ENCODE data around the gene SLC16A5.
"Not testable (repeated sequence)": the region's sequence is repeated elsewhere in the genome, so short reads cannot be mapped to it uniquely, and the experiment has no call there.

The SLC16A5 gene

DNA sequence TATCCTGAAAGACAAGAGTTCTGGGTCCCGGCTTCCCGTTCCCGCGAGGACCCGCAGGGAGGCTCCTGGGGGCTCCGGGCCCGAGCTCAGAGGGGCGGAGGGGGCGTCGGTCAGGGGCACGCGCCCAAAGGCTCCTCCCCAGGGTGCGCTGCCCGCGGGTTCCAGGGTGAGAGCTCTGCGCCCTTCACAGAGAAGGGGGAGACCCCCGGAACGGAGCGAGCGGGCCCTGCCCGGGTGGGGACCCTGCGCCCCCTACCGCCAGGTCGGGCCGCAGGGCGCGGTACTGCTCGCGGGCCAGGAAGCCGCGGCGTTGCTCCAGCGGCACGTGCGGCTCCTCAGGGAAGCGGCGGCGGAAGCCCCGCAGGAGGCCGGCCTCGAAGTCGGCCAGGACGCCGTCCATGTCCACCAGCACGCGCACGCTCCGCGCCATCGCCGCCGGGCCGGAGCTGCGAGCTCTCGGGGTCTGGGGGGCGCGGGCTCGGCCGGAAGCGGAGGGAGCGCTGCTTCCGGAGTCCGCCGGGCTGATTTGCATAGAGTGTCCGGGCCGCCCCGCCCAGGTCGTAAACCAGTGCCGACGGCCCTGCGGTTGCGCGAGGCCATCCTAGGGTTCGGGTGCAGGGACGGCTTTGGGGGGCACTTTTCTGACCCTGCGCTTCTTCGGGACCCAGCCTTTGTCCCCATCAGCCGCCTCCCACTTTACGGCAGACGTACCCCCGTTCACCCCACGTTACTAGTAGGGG, 43.7 kb downstream of the SLC16A5 start, which contains the start of gene NT5C:
NT5C (minus strand) TSS at position 465 of the 740 bp plus-strand sequence; CDS start at position 430, 35 bp downstream.
- DNase-seq (ENCODE audit: extremely low read depth in 1 of 2, low read depth in 1 of 2), result peak in 1 of 2 donors; percentile 47

DNA sequence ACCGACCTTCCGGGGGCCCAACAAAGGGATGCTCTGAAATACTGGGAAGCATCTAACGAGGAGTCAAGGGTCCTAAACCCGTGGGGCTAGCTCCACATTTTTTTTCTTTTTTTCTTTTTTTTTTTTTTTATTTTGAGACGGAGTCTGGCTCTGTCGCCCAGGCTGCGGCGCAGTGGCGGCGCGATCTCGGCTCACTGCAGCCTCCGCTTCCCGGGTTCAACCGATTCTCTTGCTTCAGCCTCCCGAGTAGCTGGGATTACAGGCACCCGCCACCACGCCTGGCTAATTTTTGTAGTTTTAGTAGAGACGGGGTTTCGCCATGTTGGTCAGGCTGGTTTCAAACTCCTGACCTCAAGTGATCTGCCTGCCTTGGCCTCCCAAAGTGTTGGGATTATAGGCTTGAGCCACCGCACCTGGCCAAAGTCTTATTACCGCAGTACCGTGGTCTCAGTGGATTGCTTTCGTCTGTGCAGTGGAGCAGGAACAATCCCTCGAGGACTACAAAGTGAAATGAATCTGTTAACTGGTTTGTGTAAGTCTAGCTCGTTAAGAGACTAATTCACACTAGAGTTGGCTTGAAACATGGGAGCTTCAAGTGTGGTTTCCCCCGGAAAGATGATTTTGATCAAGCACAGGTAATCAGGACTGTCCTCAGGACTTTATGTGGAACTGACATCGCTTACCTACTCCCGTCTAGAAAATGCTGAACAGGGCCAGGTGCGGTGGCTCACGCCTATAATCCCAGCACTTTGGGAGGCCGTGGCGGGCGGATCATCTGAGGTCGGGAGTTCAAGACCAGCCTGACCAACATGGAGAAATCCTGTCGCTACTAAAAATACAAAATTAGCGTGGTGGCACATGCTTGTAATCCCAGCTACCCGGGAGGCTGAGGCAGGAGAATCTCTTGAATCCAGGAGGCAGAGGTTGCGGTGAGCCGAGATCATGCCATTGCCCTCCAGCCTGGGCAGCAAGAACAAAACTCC, 44.6 kb downstream of the SLC16A5 start:
- DNase-seq (ENCODE audit: extremely low read depth in 1 of 2, low read depth in 1 of 2), result not testable (repeated sequence)

- no peak for DNase-seq (ENCODE audit: extremely low read depth in 1 of 2, low read depth in 1 of 2)
Observed at GRCh38 chr17:75133001-75133400, 45.2 kb downstream of the SLC16A5 start.

DNA sequence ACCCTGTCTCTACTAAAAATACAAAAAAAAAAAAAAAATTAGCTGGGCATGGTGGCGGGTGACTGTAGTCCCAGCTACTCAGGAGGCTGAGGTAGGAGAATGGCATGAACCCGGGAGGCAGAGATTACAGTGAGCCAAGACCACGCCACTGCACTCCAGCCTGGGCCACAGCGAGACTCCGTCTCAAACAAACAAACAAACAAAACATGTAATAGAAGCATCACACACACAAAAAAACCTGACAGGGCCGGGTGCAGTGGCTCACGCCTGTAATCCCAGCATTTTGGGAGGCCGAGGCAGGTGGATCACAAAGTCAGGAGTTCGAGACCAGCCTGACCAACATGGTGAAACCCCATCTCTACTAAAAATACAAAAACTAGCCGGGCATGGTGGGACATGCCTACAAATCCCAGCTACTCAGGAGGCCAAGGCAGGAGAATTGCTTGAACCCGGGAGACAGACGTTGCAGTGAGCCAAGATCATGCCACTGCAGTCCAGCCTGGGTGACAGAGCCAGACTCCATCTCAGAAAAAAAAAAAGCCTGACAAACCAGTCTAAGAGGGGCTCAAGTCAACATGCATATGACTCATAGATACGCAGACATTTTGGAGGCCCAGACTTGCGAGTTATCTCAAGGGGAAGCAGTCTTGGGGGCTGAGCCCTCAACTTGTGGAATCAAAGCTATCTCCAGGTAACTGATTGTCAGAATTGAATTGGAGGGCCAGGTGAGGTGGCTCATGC, 46.0 kb downstream of the SLC16A5 start:
- DNase-seq (ENCODE audit: extremely low read depth in 1 of 2, low read depth in 1 of 2), result not testable (repeated sequence)

GRCh38 chr17:75135452-75135851, 47.7 kb downstream of the SLC16A5 start:
- DNase-seq (ENCODE audit: extremely low read depth in 1 of 2, low read depth in 1 of 2), result no peak

GRCh38 chr17:75135946-75136345, 48.2 kb downstream of the SLC16A5 start:
- no peak for DNase-seq (ENCODE audit: extremely low read depth in 1 of 2, low read depth in 1 of 2)

- DNase-seq (ENCODE audit: extremely low read depth in 1 of 2, low read depth in 1 of 2), result not testable (repeated sequence)
Observed at GRCh38 chr17:75137762-75138161, 50.0 kb downstream of the SLC16A5 start.

- DNase-seq (ENCODE audit: extremely low read depth in 1 of 2, low read depth in 1 of 2), result no peak
Observed at GRCh38 chr17:75138519-75138918, 50.8 kb downstream of the SLC16A5 start.

DNA sequence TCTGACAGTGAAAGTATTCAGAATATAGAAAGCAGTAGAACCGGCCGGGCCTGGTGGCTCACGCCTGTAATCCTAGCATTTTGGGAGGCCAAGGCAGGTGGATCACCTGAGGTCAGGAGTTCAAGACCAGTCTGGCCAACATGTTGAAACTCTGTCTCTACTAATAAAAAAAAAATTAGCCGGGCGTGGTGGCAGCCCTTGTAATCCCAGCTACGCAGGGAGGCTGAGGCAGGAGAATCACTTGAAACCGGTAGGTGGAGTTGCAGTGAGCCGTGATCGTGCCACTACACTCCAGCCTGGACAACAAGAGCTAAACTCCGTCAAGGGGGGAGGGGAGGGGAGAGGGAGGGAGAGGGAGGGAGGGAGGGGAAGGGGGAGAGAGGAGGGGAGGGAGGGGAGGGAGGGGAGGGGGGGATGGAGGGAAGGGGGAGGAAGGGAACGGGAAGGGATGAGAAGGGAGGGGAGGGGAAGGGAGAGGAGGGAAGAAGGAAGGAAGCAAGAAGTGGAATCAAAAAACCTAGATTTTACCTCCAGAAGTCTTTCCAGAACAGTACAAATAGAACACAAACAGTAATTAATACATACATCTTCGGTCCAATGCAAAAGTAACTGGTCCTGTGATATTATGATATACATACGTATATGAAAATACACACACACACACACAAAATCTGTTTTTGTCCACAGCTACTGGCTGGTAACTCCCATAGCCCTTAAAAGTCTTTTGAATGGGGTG, 54.6 kb downstream of the SLC16A5 start:
- no peak for DNase-seq (ENCODE audit: extremely low read depth in 1 of 2, low read depth in 1 of 2)

GRCh38 chr17:75144816-75145512, 57.2 kb downstream of the SLC16A5 start:
- no peak for DNase-seq (ENCODE audit: extremely low read depth in 1 of 2, low read depth in 1 of 2)

- no peak for DNase-seq (ENCODE audit: extremely low read depth in 1 of 2, low read depth in 1 of 2)
Observed at GRCh38 chr17:75146592-75146991, 58.8 kb downstream of the SLC16A5 start.

- DNase-seq (ENCODE audit: extremely low read depth in 1 of 2, low read depth in 1 of 2), result no peak
Observed at GRCh38 chr17:75147878-75148546, 60.3 kb downstream of the SLC16A5 start.

DNA sequence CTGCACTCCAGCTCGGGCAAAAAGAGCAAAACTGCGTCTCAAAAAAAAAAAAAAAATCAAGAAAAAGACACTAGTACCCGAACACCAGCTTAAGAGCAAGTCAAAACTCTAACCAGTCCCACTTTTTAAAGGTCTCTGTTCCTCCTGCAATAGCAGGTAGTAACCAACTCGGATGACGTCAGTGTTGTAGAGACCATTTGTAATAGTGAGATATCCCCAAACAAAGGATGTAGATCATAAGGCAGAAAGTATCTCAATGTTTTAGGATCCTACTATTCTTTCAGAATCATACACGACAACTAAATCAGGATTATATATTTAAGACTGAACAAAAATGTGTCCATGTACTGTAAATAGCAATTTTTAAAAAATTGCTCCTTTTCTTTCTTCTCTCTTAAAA, 64.2 kb downstream of the SLC16A5 start:
- no peak for DNase-seq (ENCODE audit: extremely low read depth in 1 of 2, low read depth in 1 of 2)

GRCh38 chr17:75152523-75152921, 64.8 kb downstream of the SLC16A5 start:
- DNase-seq (ENCODE audit: extremely low read depth in 1 of 2, low read depth in 1 of 2), result no peak

- no peak for DNase-seq (ENCODE audit: extremely low read depth in 1 of 2, low read depth in 1 of 2)
Observed at GRCh38 chr17:75152922-75153779, 65.4 kb downstream of the SLC16A5 start.

DNA sequence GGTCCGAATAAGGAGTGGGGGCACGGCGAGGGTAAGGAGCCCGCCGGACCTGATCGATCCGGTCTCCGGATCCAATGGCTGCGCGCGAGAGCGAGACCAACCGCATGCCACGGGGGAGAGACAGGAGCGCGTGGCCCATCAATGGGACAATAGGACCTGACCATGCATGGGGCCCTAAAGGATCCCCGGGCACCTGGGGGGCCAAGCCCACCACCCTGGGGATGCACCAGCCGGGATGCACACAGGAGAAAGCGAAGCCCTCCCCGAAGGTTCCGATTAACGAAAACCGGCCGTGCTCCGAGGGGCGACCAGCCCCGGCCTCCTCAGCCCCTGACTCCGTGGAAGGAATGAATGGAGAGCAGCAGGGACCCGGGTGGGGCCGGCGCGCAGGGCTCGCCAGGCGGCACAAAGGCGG, 66.0 kb downstream of the SLC16A5 start:
- no peak for DNase-seq (ENCODE audit: extremely low read depth in 1 of 2, low read depth in 1 of 2)

- DNase-seq (ENCODE audit: extremely low read depth in 1 of 2, low read depth in 1 of 2), result peak; percentile 93
Observed at GRCh38 chr17:75154195-75155106, 66.7 kb downstream of the SLC16A5 start, which contains the start of gene JPT1. Gene JPT1, minus strand, starts transcription at chr17:75154512. Its CDS starts 115 bp downstream, at chr17:75154397.

Data from activated CD8-positive, alpha-beta memory T cell treated with anti-CD3 and anti-CD28 coated beads for 1 hour (primary cell).